Prostate gland (tissue), 2 donors: ENCODE results near the gene EIF3D.

Source experiments
- POLR2A ChIP-seq: fragments of 450-650 bp; IDR thresholded peaks from one replicate; pipeline ENCODE4 v1.6.1; 2016; ENCODE audit warnings: antibody characterized with exemption, mild to moderate bottlenecking
- POLR2AphosphoS5 ChIP-seq: sonication (generic); formaldehyde crosslinking; IDR thresholded peaks from one replicate; pipeline ENCODE4 v1.6.1; 2017; ENCODE audit warnings: antibody characterized with exemption
- TF ChIP-seq, protein P1 (sequence below), 4 experiments: fragments of 200-600 bp in 2 of 4; fragments of 450-650 bp in 2 of 4; sonication (generic) in 2 of 4; IDR thresholded peaks; 1 replicate in 3 of 4; 2 replicates in 1 of 4; pipeline ENCODE4 v1.5.1; 2016 to 2019; ENCODE audit warnings: antibody characterized with exemption in 4 of 4, mild to moderate bottlenecking in 2 of 4, moderate library complexity in 2 of 4

DNA sequence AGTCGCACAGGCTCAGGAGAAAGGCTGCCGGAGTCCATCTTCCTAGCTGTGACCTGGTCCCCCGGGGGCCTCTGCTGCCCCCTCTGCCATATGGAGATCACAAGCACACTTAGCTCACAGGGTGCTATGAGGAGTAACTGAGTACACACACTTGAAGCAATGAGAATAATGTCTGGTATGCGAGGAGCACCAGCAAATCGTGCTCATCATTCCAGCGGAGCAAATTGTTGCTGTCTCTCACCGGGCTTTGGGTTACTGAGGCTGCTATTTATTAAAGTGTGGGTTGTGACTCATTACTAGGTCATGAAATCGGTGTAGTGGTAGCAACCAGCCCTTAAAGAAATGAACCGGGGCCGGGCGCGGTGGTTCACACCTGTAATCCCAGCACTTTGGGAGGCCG is 48.1 kb upstream of the EIF3D start:
- TF ChIP-seq POLR2A = no peak
- TF ChIP-seq, protein P1, sequence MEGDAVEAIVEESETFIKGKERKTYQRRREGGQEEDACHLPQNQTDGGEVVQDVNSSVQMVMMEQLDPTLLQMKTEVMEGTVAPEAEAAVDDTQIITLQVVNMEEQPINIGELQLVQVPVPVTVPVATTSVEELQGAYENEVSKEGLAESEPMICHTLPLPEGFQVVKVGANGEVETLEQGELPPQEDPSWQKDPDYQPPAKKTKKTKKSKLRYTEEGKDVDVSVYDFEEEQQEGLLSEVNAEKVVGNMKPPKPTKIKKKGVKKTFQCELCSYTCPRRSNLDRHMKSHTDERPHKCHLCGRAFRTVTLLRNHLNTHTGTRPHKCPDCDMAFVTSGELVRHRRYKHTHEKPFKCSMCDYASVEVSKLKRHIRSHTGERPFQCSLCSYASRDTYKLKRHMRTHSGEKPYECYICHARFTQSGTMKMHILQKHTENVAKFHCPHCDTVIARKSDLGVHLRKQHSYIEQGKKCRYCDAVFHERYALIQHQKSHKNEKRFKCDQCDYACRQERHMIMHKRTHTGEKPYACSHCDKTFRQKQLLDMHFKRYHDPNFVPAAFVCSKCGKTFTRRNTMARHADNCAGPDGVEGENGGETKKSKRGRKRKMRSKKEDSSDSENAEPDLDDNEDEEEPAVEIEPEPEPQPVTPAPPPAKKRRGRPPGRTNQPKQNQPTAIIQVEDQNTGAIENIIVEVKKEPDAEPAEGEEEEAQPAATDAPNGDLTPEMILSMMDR (IDR thresholded peaks at IDR 0.05) = no peak
- no peak for TF ChIP-seq POLR2AphosphoS5
